ENCODE data around the gene LFNG.

The LFNG gene

DNA sequence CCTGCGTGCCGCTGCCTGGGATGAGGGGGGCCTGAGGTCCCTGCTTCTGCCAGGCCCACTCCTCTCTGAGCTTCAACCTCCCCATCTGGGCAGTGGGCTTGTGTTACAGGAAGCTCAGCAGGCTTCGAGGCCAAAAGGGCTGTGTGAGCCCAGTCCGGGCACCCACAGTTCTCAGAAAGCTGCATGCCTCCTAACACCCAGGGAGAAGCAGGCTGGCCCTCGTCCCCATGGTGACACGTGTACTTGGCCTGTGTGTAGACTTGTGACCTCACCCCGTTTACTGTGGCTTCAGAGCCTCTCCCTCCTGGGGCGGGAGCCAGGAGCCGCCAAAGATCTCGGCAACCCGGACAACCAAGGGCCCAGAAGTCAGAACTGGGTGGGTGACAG is 41.2 kb upstream of the LFNG start:
- DNase-seq (ENCODE audit: low read depth) = no peak
- TF ChIP-seq, protein P1, sequence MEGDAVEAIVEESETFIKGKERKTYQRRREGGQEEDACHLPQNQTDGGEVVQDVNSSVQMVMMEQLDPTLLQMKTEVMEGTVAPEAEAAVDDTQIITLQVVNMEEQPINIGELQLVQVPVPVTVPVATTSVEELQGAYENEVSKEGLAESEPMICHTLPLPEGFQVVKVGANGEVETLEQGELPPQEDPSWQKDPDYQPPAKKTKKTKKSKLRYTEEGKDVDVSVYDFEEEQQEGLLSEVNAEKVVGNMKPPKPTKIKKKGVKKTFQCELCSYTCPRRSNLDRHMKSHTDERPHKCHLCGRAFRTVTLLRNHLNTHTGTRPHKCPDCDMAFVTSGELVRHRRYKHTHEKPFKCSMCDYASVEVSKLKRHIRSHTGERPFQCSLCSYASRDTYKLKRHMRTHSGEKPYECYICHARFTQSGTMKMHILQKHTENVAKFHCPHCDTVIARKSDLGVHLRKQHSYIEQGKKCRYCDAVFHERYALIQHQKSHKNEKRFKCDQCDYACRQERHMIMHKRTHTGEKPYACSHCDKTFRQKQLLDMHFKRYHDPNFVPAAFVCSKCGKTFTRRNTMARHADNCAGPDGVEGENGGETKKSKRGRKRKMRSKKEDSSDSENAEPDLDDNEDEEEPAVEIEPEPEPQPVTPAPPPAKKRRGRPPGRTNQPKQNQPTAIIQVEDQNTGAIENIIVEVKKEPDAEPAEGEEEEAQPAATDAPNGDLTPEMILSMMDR (conservative IDR thresholded peaks at IDR 0.05; ENCODE audit: low read depth, low read length) = no peak
- no peak overlapping the region for H3K4me3 ChIP-seq (ENCODE audit: low read length)

DNA sequence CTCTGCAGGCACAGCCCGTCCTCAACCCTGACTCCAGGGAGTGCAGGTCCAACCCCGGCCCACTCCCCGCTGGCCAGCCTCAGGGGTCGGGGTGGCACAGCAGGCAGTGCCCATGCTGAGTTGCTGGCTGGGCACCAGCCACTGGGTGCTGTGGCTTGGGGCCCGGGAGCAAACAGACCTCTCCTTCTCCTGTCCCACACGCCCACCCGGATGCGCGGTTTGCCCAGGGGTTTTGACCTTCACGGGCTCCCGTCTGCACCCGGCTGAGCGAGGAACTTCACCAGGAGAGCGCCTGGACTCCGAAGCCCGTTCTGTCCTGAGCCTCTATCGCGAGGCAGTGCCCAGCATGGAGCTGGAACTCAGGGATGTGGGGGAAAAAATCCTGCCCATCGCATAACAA is 40.8 kb upstream of the LFNG start:
- no peak overlapping the region for H3K4me3 ChIP-seq (ENCODE audit: low read length)
- TF ChIP-seq, protein P1 (conservative IDR thresholded peaks at IDR 0.05; ENCODE audit: low read depth, low read length) = no peak
- no peak for DNase-seq (ENCODE audit: low read depth)

DNA sequence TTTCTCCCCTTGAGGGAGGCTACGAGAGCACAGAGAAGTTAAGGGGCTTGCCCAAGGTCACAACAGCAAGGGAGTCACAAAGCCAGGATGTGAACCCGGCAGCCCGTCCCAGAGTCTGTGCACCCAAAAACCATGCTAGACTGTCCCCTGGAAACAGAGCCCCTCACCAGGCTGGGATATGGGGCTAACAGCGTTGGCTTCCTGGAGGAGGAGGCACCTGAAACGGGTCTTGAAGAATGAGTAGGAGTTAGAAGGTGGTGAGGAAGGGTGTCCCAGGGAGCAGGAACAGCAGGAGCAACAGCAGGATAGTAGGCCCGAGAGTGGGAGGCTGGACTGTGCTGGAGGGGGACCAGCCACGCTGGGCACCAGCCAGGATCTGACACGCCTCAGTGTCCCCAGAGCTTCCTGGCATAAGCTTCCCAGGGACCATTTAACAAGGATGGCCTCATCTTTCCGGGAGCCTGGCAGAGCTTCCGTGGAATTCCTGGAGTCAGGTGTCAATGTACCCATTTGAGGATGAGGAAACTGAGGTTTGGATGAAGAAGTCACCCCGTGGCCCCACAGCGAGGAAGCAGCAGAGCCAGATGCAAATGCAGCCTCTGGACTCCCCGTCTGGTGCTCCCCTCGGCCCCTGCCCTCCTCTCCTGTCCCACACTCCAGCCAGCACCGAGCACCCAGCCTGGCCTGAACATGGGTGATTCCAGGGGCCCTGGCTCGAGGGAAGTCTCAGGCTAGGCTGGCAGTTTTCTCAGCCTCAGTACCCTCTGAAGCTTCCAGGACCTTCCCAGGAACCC is 40.1 kb upstream of the LFNG start:
- no peak overlapping the region for H3K4me3 ChIP-seq (ENCODE audit: low read length)
- DNase-seq (ENCODE audit: low read depth) = no peak
- TF ChIP-seq, protein P1 (conservative IDR thresholded peaks at IDR 0.05; ENCODE audit: low read depth, low read length) = no peak

GRCh38 chr7:2480070-2480408 is 39.5 kb upstream of the LFNG start:
- H3K4me3 ChIP-seq (ENCODE audit: low read length) = no peak overlapping the region
- TF ChIP-seq, protein P1 (conservative IDR thresholded peaks at IDR 0.05; ENCODE audit: low read depth, low read length) = no peak
- DNase-seq (ENCODE audit: low read depth) = no peak

DNA sequence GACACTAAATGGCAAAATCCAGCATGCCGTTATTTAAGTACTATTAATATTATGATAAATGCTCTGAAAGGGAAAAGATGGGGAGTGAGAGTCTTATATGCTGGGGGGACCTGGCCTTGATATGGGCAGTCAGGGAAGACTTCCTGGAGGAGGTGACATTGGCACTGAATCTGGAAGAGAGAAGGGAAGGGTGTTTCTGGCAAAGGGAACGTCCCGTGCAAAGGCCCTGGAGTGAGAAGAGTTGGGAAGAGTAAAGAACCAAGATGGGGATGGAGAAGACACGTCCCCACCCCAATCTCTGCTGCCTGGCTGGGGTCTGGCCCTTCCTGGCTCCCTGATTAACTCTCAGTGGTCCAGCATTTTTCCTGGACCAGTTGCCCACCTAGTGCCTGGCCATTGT is 38.4 kb upstream of the LFNG start:
- TF ChIP-seq, protein P1 (conservative IDR thresholded peaks at IDR 0.05; ENCODE audit: low read depth, low read length) = no peak
- DNase-seq (ENCODE audit: low read depth) = no peak
- H3K4me3 ChIP-seq (ENCODE audit: low read length) = no peak overlapping the region

DNA sequence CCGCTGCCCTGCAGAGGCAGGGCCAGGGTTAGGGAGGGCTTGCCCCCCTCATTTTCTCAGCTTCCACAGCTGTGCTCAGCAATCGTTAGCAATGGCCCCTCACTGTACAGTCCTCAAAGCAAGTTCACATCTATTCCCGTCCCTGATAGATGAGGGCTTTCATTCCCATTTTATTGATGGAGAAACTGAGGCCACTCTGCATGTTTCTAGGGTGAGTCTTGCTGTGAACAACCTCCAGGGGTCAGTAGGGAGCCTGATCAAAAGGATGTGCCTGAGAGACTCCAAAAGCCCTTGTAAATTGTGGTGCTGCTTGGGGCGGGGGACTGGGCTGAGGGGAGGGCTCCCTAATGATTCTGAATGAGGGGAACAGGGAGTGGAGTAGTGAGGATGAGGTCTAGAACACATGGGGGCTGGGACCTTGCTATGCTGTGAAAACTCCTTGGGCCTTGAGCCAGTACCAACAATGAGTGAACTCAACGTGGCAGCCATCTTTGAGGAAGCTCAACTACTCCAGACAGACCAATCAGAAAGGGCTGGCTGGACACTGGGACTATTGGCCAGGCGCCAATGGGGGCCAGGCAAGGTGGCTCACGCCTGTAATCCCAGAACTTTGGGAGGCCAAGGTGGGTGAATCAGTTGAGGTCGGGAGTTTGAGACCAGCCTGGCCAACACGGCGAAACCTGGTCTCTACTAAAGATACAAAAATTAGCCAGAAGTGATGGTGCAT is 36.7 kb upstream of the LFNG start:
- TF ChIP-seq, protein P1 (conservative IDR thresholded peaks at IDR 0.05; ENCODE audit: low read depth, low read length) = no peak
- H3K4me3 ChIP-seq (ENCODE audit: low read length) = no peak overlapping the region
- DNase-seq (ENCODE audit: low read depth) = no peak

DNA sequence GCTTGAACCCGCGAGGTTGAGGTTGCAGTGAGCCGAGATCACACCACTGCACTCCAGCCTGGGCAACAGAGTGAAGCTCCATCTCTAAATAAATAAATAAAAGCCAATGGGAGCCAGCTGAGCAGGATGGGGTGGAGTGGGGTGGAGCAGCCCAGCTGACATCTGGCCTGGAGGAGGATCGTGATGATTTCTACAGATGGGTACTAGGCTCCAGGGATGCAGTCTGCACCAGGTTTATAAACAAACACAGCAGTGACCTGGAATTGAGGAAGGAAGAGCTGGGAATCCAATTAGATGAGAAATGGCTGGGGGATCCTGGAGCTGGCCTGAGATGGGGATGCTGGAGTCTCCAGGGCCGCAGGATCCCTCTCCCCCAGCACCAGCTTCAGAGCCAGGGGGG is 36.1 kb upstream of the LFNG start:
- no peak overlapping the region for H3K4me3 ChIP-seq (ENCODE audit: low read length)
- TF ChIP-seq, protein P1 (conservative IDR thresholded peaks at IDR 0.05; ENCODE audit: low read depth, low read length) = no peak

More for the DNA sequence above, 36.1 kb upstream of the LFNG start:
- no peak for DNase-seq (ENCODE audit: low read depth)
